ENCODE results near the gene CCNY.

DNA sequence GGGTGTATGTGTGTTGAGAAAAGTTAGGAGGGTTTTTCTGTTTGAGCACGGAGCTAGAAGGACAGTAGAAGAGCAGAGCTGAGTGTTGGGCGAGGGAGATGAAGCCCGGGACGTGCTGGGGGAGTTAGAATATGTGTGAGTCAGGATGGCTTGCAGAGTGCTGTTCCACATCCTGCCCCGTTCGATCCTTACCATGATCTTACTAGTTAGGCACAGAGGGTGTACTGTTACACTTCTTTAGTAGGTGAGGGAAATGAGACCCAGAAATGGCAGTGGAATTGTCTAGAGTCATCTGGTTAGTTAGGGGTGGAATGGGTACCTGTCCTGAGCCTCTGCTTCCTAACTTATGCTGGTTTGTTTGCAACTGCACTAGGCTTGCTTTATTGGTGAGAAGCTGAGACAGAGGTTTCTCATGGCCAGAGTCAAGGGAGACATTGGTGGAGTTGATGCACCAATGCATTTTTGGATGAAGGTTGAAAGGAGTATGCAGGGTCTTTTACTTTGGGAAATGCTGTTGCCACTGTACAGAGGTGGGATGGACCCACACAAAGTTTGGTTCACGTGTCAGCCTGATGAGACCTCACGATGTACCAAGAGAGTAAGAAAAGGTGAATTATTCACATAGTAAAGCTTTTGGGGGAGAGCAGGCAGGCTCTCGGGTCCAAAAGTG lies 42.4 kb downstream of the CCNY start:
- TF ChIP-seq, protein P1, sequence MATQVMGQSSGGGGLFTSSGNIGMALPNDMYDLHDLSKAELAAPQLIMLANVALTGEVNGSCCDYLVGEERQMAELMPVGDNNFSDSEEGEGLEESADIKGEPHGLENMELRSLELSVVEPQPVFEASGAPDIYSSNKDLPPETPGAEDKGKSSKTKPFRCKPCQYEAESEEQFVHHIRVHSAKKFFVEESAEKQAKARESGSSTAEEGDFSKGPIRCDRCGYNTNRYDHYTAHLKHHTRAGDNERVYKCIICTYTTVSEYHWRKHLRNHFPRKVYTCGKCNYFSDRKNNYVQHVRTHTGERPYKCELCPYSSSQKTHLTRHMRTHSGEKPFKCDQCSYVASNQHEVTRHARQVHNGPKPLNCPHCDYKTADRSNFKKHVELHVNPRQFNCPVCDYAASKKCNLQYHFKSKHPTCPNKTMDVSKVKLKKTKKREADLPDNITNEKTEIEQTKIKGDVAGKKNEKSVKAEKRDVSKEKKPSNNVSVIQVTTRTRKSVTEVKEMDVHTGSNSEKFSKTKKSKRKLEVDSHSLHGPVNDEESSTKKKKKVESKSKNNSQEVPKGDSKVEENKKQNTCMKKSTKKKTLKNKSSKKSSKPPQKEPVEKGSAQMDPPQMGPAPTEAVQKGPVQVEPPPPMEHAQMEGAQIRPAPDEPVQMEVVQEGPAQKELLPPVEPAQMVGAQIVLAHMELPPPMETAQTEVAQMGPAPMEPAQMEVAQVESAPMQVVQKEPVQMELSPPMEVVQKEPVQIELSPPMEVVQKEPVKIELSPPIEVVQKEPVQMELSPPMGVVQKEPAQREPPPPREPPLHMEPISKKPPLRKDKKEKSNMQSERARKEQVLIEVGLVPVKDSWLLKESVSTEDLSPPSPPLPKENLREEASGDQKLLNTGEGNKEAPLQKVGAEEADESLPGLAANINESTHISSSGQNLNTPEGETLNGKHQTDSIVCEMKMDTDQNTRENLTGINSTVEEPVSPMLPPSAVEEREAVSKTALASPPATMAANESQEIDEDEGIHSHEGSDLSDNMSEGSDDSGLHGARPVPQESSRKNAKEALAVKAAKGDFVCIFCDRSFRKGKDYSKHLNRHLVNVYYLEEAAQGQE (IDR thresholded peaks at IDR 0.05; ENCODE audit: low read depth) = no peak
- TF ChIP-seq TAF1 (IDR thresholded peaks at IDR 0.05; ENCODE audit: low read depth) (no peak), RAD21 (IDR thresholded peaks at IDR 0.05; ENCODE audit: low read depth) (no peak), CEBPB (IDR thresholded peaks at IDR 0.05) (no peak), EP300 (IDR thresholded peaks at IDR 0.05; ENCODE audit: borderline replicate concordance) (no peak), NFIC (IDR thresholded peaks at IDR 0.05) (no peak), TEAD4 (IDR thresholded peaks at IDR 0.05) (no peak), CREB1 (IDR thresholded peaks at IDR 0.05; ENCODE audit: low read depth) (no peak), ZBTB7A (IDR thresholded peaks at IDR 0.05; ENCODE audit: low read depth) (no peak), FOXM1 (IDR thresholded peaks at IDR 0.05; ENCODE audit: borderline replicate concordance, low read depth) (no peak), YY1 (IDR thresholded peaks at IDR 0.05; ENCODE audit: low read depth) (no peak), EGR1 (IDR thresholded peaks at IDR 0.05) (no peak)
- TF ChIP-seq, protein P2, sequence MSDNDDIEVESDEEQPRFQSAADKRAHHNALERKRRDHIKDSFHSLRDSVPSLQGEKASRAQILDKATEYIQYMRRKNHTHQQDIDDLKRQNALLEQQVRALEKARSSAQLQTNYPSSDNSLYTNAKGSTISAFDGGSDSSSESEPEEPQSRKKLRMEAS (IDR thresholded peaks at IDR 0.05) = no peak
- TF ChIP-seq, protein P3, sequence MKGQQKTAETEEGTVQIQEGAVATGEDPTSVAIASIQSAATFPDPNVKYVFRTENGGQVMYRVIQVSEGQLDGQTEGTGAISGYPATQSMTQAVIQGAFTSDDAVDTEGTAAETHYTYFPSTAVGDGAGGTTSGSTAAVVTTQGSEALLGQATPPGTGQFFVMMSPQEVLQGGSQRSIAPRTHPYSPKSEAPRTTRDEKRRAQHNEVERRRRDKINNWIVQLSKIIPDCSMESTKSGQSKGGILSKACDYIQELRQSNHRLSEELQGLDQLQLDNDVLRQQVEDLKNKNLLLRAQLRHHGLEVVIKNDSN (IDR thresholded peaks at IDR 0.05) = no peak

Measured in Ishikawa (cell line).